A549 treated with CpdA at 1 μM for 4 hours (cell line): ENCODE results near the gene CAMTA2. TPM values are rescaled to one million over a fixed set of nuclear protein-coding genes. Genes with fewer than 3 reads are reported as not detected.

Experiments
- total RNA-seq: library from RNA; stranded (reverse); fragments of 200-300 nt; extraction: Qiagen RNA extraction; gene quantifications from 5 replicates; pipeline ENCODE4 v1.2.3, GENCODE V29; 2022; ENCODE audit warnings: low read depth

The CAMTA2 gene, protein sequence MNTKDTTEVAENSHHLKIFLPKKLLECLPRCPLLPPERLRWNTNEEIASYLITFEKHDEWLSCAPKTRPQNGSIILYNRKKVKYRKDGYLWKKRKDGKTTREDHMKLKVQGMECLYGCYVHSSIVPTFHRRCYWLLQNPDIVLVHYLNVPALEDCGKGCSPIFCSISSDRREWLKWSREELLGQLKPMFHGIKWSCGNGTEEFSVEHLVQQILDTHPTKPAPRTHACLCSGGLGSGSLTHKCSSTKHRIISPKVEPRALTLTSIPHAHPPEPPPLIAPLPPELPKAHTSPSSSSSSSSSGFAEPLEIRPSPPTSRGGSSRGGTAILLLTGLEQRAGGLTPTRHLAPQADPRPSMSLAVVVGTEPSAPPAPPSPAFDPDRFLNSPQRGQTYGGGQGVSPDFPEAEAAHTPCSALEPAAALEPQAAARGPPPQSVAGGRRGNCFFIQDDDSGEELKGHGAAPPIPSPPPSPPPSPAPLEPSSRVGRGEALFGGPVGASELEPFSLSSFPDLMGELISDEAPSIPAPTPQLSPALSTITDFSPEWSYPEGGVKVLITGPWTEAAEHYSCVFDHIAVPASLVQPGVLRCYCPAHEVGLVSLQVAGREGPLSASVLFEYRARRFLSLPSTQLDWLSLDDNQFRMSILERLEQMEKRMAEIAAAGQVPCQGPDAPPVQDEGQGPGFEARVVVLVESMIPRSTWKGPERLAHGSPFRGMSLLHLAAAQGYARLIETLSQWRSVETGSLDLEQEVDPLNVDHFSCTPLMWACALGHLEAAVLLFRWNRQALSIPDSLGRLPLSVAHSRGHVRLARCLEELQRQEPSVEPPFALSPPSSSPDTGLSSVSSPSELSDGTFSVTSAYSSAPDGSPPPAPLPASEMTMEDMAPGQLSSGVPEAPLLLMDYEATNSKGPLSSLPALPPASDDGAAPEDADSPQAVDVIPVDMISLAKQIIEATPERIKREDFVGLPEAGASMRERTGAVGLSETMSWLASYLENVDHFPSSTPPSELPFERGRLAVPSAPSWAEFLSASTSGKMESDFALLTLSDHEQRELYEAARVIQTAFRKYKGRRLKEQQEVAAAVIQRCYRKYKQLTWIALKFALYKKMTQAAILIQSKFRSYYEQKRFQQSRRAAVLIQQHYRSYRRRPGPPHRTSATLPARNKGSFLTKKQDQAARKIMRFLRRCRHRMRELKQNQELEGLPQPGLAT
- total RNA-seq = 30.5 to 43.3 TPM (median 32.4 TPM) in 5 replicates

DNA sequence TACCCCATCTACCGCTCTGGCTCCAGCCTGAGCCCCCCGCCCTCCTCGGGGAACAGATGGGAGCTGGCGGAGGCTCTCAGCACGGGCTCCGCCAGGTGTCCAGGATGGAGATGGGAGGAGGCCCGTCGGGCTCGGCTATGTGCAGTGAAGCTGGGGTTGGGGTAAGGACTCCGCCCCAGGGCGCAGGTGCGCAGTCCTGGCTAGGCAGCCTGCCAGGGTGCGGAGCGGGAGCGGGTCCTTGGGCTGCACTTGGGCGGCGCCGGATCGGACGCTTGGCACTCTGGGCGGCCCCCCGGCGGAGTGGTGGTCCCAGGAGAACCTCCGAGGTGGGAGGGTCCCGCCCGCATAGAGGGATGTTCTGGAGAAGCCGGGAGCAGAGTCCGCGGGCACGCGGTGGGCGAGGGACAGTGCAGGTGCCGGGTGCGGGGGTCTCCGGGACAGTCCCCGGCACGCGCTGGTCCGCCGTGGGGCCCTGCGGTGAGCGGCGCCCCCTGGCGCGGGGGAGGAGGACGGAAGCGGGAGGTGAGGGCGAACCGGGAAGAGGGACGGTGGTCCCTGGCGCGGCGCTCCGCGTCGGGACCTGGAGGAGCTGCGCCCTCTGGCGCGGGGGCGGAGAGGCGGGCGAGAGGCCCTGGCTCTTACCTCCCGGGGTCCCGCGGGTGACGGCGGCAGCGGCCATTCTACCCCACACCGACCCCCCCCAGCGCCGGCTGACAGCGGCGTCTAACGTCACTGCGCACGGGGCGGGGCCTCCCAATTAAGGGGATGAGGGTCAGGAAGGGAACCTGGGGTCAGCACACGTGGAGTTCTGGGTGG is at the start of gene CAMTA2:
TSS of gene CAMTA2 (minus strand) at position 725 of the 816 bp plus-strand sequence. CDS start 1,453 bp downstream, outside the sequence.

DNA sequence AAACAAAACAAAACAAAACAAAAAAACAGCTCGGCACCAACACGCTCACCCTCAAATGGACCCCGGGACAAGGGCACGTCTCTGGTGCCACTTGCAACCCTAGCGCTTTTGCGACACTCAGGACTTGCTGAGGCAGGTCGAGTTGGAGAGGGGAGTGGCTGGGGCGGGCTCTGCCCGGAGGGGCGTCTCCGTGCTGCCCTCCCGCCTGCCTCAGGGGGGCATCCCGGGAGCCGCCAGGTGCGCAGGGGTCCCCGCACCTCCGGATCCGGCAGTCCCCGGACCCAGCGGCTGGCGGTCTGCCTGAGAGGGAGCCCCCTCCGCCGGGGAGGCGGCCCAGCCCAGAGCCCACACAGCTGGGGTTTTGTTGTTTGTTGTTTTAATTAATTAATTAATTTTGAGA is 47.8 kb upstream of the CAMTA2 start, which contains the start of gene SLC52A1:
TSS of gene SLC52A1 (minus strand) at position 112 of the 400 bp plus-strand sequence. CDS start 820 bp downstream, outside the sequence.

DNA sequence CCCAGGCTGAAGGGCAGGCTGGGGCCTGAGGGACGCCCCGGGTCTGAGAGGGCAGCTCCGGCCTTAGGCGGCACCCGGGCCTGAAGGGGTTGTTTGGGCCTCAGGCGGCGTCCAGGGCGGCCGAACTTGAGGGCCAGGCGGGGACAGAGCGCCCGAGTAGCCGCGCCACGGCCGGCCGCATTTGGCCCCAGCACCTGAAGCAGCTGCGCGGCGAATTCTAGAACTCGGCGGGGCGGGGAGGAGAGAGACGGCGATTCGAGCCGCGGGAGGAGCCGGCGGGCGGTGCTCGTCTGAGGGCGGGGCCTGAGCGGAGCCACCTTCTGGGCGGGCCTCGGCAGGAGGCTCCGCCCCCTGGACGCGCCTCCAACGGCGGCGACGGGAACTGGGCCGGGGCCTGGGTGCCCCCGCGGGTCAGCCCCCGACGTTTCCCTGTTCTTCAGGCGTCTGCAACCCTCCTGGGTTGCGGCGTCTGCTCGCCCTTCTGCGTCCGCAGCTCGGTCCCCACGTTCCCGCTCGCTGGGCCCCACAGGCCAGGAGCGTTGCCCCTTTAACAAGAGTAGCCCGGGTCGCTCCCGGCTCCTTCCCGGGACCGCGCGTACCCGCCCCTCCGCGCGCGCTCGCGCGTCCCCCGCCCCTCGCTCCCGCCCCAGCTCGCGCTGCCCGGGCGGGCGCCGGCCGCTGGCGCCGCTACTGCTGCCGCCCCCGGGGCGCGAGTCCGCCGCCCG is 10.0 kb upstream of the CAMTA2 start, which contains the start of the genes INCA1 and KIF1C:
TSS of gene INCA1 (minus strand) at position 221 of the 725 bp plus-strand sequence. CDS start 3,085 bp downstream, outside the sequence.
TSS of gene KIF1C (plus strand) at position 649 of the 725 bp plus-strand sequence. CDS start 2,297 bp downstream, outside the sequence.

DNA sequence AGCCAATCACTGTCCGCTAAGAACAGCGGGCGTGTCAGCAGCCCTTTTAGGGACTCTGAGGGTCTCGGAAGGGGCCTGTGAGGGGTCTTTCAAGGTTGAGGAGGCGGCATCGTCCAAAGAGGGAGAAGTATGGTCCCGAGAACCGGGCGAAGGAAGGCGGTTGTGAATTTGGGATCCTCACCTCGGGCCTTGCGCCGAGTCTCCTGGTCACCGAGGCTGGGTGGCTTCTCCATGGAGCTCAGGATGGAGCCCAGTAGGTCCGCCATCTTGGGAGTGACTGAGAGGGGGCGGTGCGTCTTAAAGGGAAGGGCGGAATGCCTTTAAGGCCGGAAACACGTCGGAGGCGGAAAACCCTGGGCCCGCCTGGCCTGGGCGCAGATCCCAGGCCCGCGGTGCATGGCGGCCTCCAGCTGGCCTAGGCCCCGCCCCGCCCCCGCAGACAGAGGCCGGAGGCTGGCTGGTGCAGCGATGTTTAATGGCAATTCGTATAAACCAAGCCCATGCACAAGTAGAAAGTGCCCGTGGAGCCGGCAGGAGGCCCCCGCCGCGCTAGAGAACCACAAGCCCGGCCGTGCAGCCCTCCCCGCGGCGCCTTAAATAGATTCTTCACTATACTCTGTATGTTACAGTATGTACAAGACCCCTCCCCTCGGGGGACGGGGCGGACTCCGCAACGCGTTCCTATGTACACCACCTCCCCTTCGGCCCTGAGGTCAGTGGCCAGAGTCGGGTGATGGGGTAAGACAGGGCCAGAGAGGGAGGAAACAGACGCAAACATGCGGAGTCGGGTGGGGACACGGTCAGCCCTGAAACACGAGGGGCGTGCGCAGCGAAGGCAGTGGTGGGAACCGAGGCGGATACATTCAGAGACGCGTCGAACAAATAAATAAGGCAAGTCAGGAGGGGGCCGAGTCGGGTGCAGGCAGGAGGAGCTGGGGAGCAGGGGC is 19.7 kb downstream of the CAMTA2 start, which contains the start of gene SPAG7:
TSS of gene SPAG7 (minus strand) at position 279 of the 947 bp plus-strand sequence. CDS start at position 266, 13 bp downstream.

DNA sequence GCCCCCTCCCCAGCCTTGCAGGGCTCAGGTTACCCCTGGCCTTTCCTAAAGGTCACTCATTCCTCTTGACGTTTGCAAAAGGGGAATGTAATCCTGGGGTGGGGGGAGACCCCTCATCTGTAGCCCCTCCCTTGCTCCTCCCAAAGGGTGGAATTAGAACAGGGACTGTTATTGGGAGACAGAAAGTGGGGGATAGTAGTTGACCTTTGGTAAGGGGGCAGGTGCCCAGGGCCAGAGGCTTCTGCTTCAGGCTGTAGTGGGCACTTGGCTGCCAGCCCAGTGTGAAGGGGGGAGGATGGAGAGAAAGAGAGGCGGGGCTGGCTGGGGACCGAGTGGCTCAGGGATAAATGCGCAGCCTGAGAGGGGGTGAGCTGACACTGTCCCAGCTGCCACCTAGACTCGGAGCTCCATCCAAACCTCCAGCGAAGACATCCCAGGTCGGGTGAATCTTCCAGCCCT is 36.7 kb downstream of the CAMTA2 start, which contains the start of gene ENO3:
TSS of gene ENO3 (plus strand) at position 374 of the 459 bp plus-strand sequence. CDS start 711 bp downstream, outside the sequence.

DNA sequence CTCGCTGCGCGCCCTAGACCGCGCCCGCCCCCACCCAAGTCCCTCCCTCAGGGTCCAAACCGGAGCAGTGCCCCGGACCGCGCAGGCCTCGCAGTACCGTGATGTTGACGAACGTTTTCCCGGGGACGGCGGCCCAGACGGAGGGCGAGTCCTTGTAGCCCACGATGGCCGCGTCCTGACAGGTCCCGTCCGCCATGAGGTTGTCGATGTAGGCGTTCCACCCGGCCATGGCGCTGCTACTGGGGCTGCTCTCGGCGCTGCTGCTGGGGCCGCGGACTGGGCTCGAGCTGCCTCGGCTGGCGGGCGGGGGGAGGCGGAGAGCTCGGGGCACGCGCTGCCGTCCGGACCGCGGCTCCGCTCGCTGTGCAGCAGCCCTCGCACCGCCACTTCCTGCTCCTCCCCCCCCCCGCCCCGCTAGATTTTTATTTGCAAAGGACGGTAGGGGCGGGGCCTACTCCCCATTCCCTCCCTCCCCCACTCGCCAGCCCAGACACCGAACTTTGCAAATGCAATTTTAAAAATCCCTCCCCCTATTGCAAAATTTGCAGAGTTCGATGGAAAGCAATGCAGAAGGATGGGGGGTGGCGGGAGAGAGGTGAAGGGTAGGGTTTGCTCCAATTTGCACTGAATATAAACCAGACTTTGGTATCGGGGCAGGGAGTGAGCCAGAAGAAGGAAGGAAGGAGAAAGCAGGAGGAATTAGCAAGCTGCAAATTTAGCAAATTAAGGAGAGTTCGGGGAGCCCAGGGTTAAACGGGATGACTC is 39.1 kb downstream of the CAMTA2 start, which contains the start of gene PFN1:
TSS of gene PFN1 (minus strand) at position 365 of the 765 bp plus-strand sequence. CDS start at position 229, 136 bp downstream.

DNA sequence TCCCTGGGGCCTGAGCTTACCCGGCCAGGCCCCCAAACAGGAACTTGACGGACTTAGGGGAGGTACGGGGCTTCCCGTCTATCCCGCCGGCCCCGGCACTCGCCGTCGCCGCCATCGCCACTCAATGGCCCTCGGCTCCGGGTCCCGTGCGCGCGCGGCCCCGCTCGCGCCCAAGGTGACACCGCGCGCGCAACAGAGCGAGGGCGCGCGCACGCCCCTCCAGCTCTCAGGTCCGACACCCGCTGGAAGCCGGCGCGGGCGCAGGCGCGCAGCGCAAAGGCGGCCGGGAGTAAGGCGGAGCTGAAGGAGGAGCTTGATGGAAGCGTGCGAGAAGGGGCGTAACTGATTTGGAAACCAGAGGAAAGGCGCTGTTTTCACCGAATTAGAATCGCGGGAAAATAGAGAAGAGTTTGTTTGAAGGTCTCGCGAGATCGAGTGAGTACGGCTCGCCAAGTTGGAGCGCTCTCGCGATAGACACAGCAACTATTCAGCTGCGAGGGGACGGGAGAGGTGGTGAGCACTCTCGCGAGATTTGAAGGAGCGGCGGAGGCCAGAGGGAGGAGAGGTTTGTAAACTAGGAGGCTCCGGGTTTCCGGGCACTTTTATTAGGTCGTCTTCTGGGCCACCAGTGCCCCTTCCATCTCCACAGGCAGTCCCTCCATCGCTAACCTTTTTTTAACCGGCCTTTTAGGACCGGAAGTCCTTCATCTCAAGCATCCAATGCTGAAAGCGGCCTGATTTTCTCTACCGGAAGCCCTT is 47.5 kb downstream of the CAMTA2 start, which contains the start of the genes RNF167 and SLC25A11:
TSS of gene RNF167 (plus strand) at position 473 of the 759 bp plus-strand sequence. CDS start 642 bp downstream, outside the sequence.
TSS of gene SLC25A11 (minus strand) at position 251 of the 759 bp plus-strand sequence. CDS start at position 115, 136 bp downstream.

DNA sequence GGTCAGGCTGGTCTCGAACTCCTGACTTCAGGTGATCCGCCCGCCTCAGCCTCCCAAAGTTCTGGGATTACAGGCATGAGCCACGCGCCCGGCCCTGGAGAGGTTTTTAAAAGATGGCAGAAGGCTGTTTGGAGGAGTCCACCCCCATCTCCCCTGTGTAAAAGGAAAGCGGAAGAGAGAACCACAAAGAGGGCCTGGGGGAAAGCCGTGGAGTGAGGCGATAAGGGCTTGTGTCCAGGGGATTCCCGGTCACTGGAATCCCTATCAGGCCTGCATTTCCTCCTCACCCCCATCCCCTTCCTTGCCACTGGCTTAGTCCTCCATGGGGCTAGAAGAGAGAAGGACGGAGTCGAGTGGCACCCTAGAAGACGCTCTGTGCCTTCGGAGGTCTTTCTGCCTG is 55.5 kb downstream of the CAMTA2 start, which contains the start of gene GP1BA:
TSS of gene GP1BA (plus strand) at position 315 of the 400 bp plus-strand sequence. CDS start 328 bp downstream, outside the sequence.

Other genes starting within 250 kb of the CAMTA2 start
- 0.28 to 1.0 TPM (median 0.46 TPM) in 5 replicates for gene ZMYND15, start 247.8 kb downstream of the CAMTA2 start, total RNA-seq
- 16.1 to 21.4 TPM (median 18.9 TPM) in 5 replicates for gene CXCL16, start 247.7 kb downstream of the CAMTA2 start, total RNA-seq
- 0.48 to 0.91 TPM (median 0.65 TPM) in 5 replicates for gene TM4SF5, start 215.8 kb downstream of the CAMTA2 start, total RNA-seq
- gene VMO1, start 201.3 kb downstream of the CAMTA2 start, total RNA-seq = 0.79 to 2.0 TPM (median 1.4 TPM) in 5 replicates
- gene GLTPD2, start 198.7 kb downstream of the CAMTA2 start, total RNA-seq = not detected in 5 replicates
- 459 to 524 TPM (median 508 TPM) in 5 replicates for gene PSMB6, start 191.5 kb downstream of the CAMTA2 start, total RNA-seq
- 18.8 to 28.4 TPM (median 23.5 TPM) in 5 replicates for gene PLD2, start 180.5 kb downstream of the CAMTA2 start, total RNA-seq
- gene MINK1, start 154.3 kb downstream of the CAMTA2 start, total RNA-seq = 51.5 to 62.4 TPM (median 57.5 TPM) in 5 replicates
- 0.22 to 0.38 TPM (median 0.31 TPM) in 5 replicates for gene C17orf107, start 88.1 kb downstream of the CAMTA2 start, total RNA-seq
- 0.06 to 0.17 TPM (median 0.13 TPM) in 4 of 5 replicates, not detected in the other for gene CHRNE, start 84.6 kb downstream of the CAMTA2 start, total RNA-seq
- gene GP1BA, start 55.4 kb downstream of the CAMTA2 start, total RNA-seq = 0.03 TPM in 1 of 5 replicates, not detected in the others
- gene SLC25A11, start 47.6 kb downstream of the CAMTA2 start, total RNA-seq = 54.1 to 83.4 TPM (median 76.5 TPM) in 5 replicates
- gene RNF167, start 47.4 kb downstream of the CAMTA2 start, total RNA-seq = 96.0 to 144 TPM (median 124 TPM) in 5 replicates
- 2,321 to 2,833 TPM (median 2,776 TPM) in 5 replicates for gene PFN1, start 39.1 kb downstream of the CAMTA2 start, total RNA-seq
- gene ENO3, start 36.6 kb downstream of the CAMTA2 start, total RNA-seq = 48.2 to 65.0 TPM (median 54.7 TPM) in 5 replicates
- gene SPAG7, start 19.9 kb downstream of the CAMTA2 start, total RNA-seq = 75.7 to 100 TPM (median 76.7 TPM) in 5 replicates
- 1.0 to 1.6 TPM (median 1.3 TPM) in 5 replicates for gene INCA1, start 9.8 kb upstream of the CAMTA2 start, total RNA-seq
- gene KIF1C, start 10.3 kb upstream of the CAMTA2 start, total RNA-seq = 101 to 112 TPM (median 103 TPM) in 5 replicates
- 0.34 to 1.0 TPM (median 0.72 TPM) in 5 replicates for gene SLC52A1, start 47.8 kb upstream of the CAMTA2 start, total RNA-seq
- gene ZFP3, start 90.8 kb upstream of the CAMTA2 start, total RNA-seq = 0.68 to 1.2 TPM (median 0.89 TPM) in 5 replicates
- 4.1 to 4.7 TPM (median 4.6 TPM) in 5 replicates for gene ZNF232, start 124.2 kb upstream of the CAMTA2 start, total RNA-seq
- gene USP6, start 128.4 kb upstream of the CAMTA2 start, total RNA-seq = 0.01 to 0.05 TPM (median 0.03 TPM) in 4 of 5 replicates, not detected in the other
- gene ZNF594, start 204.2 kb upstream of the CAMTA2 start, total RNA-seq = 1.2 to 2.2 TPM (median 1.5 TPM) in 5 replicates
- gene SCIMP, start 247.2 kb upstream of the CAMTA2 start, total RNA-seq = not detected in 5 replicates